CD4-positive, alpha-beta T cell treated with Interleukin-17A for 4 hours (primary cell): Measurements from ENCODE around the gene SIRT5.

Experiments
- DNase-seq: peaks from one replicate; pipeline ENCODE4 v3.0.0-alpha.2; 2020; ENCODE audit warnings: mixed read lengths

SIRT5 gene

GRCh38 chr6:13574571-13575376 is at the start of gene SIRT5:
SIRT5 (plus strand) TSS chr6:13574601; CDS start chr6:13584111, 9,510 bp downstream.
- peak; percentile 72 for DNase-seq

DNA sequence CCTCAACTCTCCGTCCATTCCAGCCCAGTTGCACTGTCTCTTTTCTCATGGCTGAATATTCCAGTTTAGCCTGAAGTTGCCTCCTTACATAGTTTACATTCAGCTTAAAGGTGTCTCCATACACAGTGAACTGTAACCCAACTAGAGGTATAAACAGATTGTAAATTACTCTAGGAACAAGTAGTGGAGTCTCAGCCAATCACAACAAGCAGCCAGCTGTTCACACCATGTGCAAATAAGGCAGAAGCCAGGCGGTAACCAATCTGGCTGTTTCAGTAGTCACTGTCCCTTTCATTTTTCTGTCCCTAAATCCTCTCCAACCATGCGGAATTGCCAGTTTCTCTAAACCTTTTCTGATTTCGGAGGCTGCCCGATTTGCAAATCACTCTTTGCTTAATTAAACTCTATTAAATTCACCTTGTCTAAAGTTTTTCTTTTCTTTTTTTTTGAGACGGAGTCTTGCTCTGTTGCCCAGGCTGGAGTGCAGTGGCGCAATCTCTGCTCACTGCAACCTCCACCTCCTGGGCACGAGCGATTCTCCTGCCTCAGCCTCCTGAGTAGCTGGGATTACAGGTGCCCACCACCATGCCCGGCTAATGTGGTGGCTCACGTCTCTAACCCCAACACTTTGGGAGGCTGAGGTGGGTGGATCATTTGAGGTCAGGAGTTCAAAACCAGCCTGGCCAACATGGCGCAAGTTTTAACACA is 49.4 kb upstream of the SIRT5 start:
- DNase-seq, result no peak

DNA sequence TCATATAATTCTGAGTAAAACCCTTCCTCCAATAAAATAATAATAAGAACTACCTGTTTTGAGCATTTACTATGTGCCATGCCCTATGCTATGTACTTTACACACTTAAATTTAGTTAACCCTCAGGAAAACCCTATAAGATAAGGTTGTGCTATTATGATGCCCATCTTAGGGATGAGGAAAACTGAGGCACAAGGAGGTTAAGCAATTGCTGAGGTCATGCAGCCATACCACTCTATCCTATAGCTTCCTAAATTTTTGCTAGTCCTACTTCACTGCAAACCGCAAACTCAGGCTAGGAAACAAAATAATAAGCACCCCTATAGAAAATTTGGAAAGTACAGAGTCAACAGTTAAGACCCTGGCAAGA is 48.1 kb upstream of the SIRT5 start:
- DNase-seq, result no peak

DNA sequence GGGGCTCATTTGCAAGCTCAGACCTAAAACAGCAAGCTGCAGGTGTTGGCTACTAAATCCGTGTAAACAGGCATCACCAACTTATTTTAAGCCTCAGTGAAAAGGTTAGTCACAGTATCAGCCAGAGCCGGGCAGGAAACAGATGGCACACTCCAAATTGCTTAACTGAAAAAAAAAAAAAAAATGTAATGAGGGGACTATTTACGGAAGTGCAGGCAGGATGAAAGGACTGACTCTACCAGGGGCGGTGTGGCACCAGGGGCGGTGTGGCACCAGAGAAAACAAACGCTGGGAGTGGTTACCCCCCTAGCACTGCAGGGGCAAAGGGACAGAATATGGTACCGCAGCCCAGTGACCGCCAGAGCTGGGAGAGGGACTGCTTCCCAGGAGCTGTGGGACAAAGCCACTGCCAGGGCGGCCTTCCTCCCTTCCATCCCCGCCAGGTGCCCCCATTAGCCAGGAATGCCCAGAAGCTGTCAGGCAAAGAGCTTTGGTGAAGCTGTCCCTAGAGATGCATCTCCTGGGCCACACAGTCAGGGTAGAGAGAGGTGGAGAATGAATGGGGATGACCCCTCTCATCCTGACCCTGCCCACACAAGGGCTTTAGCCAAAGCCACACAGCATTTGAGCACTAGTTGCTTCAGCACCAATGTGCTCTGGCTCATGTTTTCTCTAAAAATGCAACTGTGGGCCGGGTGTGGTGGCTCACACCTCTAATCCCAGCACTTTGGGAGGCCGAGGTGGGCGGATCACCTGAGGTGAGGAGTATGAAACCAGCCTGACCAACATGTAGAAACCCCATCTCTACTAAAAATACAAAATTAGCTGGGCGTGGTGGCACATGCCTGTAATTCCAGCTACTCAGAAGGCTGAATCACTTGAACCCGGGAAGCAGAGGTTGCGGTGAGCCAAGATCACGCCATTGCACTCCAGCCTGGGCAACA is 47.4 kb upstream of the SIRT5 start:
- peak; percentile 53 for DNase-seq

GRCh38 chr6:13527671-13528056 is 46.7 kb upstream of the SIRT5 start:
- DNase-seq, result no peak

DNA sequence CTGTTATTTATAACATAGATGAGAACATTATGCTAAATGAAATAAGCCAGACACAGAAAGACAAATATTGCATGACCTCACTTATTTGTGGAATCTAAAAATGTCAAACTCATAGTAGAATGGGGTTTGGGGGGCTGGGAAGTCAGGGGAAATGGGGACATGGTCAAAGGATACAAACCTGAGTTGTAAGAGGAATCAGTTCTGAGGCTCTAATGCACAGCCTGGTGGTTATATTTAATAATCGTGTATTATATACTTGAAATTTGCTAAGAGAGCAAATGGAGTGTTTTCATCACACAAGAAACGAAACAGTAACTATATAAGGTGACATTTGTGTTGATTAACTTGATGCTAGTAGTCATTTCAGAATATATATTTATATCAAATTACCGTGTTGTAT is 46.2 kb upstream of the SIRT5 start:
- no peak for DNase-seq

DNA sequence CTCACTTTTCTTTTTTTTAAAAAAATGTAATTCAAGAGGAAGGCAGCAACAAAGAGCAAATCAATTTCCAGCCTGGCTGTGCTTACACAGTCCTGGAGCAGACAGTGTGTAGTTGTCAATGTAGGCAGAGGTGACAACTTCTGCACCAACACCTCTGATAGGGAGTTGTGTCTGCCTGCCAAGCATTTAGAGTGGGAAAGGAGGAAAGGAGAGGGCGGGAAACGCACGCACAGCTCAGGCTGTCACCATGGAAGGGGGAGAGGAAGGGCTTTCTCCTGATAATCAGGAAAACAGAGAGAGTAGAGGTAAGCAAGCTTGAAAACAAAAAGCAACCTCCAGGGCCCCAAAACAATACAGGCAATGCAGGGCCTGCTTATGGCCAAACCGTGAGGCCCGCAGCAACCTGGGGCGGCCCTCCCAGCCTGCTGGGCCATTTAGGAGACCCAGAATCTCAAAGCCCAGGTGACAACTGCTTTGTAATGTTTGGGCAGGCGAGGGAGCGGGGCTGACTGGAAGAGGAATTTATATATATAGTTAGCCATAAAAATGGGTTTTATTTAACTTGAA is 45.5 kb upstream of the SIRT5 start:
- DNase-seq, result no peak

GRCh38 chr6:13531956-13532355 is 42.4 kb upstream of the SIRT5 start:
- no peak for DNase-seq

- DNase-seq, result no peak
These were observed 39.9 kb upstream of the SIRT5 start for GRCh38 chr6:13534536-13534935.

- no peak for DNase-seq
These were observed 39.1 kb upstream of the SIRT5 start for GRCh38 chr6:13535306-13535705.

- no peak for DNase-seq
These were observed 37.4 kb upstream of the SIRT5 start for GRCh38 chr6:13536796-13537526.

DNA sequence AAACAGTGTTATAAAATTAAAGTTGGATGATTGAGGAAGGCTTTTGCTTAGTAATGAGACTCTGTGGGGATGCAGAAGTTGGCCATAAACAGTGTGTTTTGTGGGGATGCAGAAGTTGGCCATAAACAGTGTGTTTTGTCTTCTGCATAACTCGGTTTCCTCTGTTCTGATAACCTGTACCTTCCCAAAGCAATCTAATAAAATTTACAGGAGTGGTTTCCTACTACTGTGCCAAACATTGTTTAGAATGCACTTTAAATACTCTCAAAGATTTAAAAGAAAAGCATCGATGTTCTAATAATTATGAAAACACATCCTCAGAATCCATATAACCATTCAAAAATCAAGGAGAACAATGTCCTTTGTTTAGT is 36.9 kb upstream of the SIRT5 start:
- DNase-seq, result no peak

GRCh38 chr6:13538084-13538483 is 36.3 kb upstream of the SIRT5 start:
- peak; percentile 12 for DNase-seq

- no peak for DNase-seq
These were observed 35.8 kb upstream of the SIRT5 start for GRCh38 chr6:13538600-13538999.

DNA sequence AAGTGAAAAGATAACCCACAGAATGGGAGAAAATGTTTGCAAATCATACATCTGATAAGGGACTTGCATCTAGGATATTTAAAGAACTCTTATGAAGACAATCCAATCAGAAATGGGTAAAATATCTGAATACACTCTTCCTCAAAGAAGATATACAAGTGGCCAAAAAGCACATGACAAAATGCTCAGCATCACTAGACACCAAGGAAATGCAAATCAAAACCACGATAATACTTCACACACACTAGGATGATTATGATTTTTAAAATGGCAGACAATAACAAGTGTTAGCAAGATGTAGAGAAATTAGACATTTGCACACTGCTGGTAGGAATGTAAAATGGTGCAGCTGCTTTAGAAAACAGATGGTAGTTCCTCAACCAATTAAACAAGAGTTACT is 34.8 kb upstream of the SIRT5 start:
- no peak for DNase-seq

DNA sequence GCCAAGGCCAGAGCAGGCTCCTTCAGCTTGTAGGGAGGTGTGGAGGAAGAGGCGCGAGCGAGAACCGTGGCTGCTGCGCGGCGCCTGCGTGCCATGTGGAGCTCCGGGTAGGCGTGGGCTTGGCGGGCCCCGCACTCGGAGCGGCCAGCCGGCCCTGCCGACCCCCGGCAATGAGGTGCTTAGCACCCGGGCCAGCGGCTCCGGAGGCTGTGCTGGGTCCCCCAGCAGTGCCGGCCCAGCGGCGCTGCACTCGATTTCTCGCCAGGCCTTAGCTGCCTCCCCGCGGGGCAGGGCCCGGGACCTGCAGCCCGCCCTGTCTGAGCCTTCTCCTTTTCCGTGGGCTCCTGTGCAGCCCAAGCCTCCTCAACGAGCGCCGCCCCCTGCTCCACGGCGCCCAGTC is 32.9 kb upstream of the SIRT5 start:
- no peak for DNase-seq

DNA sequence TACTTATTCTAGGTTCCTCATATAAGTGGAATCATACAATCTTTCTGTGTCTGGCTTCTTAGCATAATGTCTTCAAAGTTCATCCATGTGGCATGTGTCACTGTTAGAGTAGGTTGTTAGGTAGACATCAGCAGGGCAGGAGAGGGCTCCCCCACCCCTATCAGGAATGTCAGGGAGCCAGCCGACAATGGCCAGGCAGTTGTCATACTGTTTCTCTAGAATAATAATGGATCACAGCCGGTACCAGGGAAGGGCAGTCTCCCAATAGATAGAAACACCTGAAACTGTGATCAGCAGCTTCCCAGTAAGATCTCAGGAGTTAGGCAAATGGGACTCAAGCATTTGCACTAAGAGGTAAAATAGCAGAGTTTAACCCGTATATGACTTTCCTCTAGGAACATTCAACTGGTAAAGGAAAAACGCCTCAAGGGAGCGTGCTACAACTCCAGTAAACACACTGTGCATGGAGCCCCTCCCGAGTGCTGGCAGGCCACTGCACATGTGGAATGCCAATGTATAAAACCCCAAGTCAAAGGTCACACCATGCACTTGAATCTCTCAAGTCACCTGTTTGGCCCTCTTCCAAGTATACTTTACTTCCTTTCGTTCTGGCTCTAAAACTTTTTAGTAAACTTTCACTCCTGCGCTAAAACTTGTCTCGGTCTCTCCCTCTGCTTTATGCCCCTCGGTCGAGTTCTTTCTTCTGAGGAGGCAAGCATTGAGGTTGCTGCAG is 29.8 kb upstream of the SIRT5 start:
- DNase-seq, result no peak

DNA sequence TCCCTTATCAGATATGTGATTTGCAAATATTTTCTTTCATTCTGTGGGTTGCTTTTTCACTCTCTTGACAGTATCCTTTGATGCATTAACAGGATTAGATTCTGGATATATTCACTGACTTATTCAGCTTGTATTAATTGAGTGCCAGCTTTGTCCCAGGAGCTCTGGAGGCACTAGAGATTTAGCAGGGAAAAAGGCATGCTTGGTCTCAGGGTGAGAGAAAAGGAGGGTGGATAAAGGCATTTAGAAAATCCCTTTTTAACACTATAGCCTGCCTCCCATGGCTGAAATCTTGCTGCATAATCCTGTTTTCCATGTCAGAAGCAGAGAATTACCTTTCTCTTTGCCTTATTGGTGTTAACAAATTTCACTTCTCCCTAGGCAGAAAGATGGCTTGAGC is 28.5 kb upstream of the SIRT5 start:
- no peak for DNase-seq

DNA sequence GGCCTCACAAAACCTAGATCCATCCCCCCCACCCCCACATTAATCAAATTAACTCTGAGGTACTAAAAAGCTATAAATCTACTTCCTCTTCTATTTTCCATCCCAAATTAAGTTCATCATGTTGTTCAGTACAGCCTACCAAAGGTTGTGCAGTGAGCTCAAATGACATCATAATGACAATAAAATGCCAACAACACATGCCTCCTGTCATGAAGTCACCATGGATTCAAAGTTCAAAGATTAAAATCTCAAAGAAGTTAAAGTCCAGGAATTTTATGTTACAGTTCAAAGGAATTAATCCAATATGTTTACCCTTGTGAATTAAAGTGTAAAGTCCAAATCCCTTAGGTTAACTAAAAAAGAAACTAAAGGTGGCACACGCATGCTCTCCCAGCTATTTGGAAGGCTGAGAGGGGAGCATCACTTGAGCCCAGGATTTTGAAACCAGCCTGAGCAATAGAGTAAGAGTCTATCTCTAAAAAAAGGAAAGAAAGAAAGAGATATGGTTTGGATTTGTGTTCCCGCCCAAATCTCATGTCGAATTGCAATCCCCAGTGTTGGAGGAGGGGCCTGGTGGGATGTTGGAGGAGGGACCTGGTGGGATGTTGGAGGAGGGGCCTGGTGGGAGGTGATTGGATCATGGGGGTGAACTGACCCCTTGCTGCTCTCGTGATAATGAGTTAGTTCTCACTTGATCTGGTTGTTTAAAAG is 25.7 kb upstream of the SIRT5 start:
- DNase-seq, result no peak

- DNase-seq, result no peak
These were observed 23.7 kb upstream of the SIRT5 start for GRCh38 chr6:13550656-13551055.

- DNase-seq, result no peak
These were observed 20.8 kb upstream of the SIRT5 start for GRCh38 chr6:13553646-13554045.
